ENCODE results near the gene ARMC5. TPM values are rescaled to one million over a fixed set of nuclear protein-coding genes. Genes with fewer than 3 reads are reported as not detected.

ARMC5 gene
- total RNA-seq: 10 to 100 TPM in 1 of 4 donors, 1 to 10 TPM in 3; 6.6 to 11.6 (median 9.1) TPM

GRCh38 chr16:31458844-31459686 lies at the start of gene ARMC5:
ARMC5 (plus strand) TSS chr16:31459501; CDS start chr16:31459525, 24 bp downstream.
- DNase-seq (ENCODE audit: low spot score in 2 of 2): peak; percentile 89 to 94
- Histone ChIP-seq H3K27me3 (no peaks in the 10 kb centered on the region), H3K36me3 (peaks cover 0 to 33% (median 0%) of the 10 kb centered on the region in 3 donors), H3K4me3 (peak within 1 kb of the TSS; percentile 75 to 97 (median 86)), H3K27ac (peak within 1 kb of the TSS; percentile 97 to 100 (median 100)), H3K4me1 (peaks cover 0 to 58% (median 28%) of the 10 kb centered on the region in 4 donors), H3K9me3 (no peaks in the 10 kb centered on the region)
- WGBS, 2 donors: 0% methylated on average over 47 to 55 of the region's 91 CpGs
- TF ChIP-seq POLR2A (IDR thresholded peaks at IDR 0.05): peak; percentile 14 to 75
- TF ChIP-seq EP300 (IDR thresholded peaks at IDR 0.05): peak; percentile 81 to 94
- peak; percentile 26 to 86 (median 70) for TF ChIP-seq CTCF (IDR thresholded peaks at IDR 0.05)

GRCh38 chr16:31410082-31410481 lies 49.2 kb upstream of the ARMC5 start:
- Histone ChIP-seq H3K36me3 (no peaks in the 10 kb centered on the region), H3K4me1 (no peaks in the 10 kb centered on the region), H3K4me3 (no peak overlapping the region), H3K27me3 (no peaks in the 10 kb centered on the region), H3K9me3 (no peaks in the 10 kb centered on the region), H3K27ac (no peak overlapping the region)
- no peak for TF ChIP-seq EP300 (IDR thresholded peaks at IDR 0.05)
- TF ChIP-seq CTCF (IDR thresholded peaks at IDR 0.05): no peak
- no peak for DNase-seq (ENCODE audit: low spot score in 2 of 2)
- 69 to 75% methylated on average over 9 of the region's 9 CpGs for WGBS, 2 donors

GRCh38 chr16:31411024-31411844 lies 48.1 kb upstream of the ARMC5 start:
- no peak for DNase-seq (ENCODE audit: low spot score in 2 of 2)
- no peaks in the 10 kb centered on the region for H3K4me1 ChIP-seq
- no peaks in the 10 kb centered on the region for H3K27me3 ChIP-seq
- no peak for TF ChIP-seq POLR2A (IDR thresholded peaks at IDR 0.05)
- TF ChIP-seq EP300 (IDR thresholded peaks at IDR 0.05): no peak
- no peak for TF ChIP-seq CTCF (IDR thresholded peaks at IDR 0.05)
- no peak overlapping the region for H3K27ac ChIP-seq
- no peak overlapping the region for H3K4me3 ChIP-seq
- no peaks in the 10 kb centered on the region for H3K36me3 ChIP-seq
- H3K9me3 ChIP-seq: no peaks in the 10 kb centered on the region
- WGBS, 2 donors: 72 to 75% methylated on average over 22 of the region's 22 CpGs

GRCh38 chr16:31412750-31413149 lies 46.6 kb upstream of the ARMC5 start:
- H3K36me3 ChIP-seq: no peaks in the 10 kb centered on the region
- TF ChIP-seq CTCF (IDR thresholded peaks at IDR 0.05): no peak
- TF ChIP-seq POLR2A (IDR thresholded peaks at IDR 0.05): no peak
- no peak for TF ChIP-seq EP300 (IDR thresholded peaks at IDR 0.05)
- peaks cover 0 to 4% (median 0%) of the 10 kb centered on the region in 4 donors for H3K9me3 ChIP-seq
- no peak for DNase-seq (ENCODE audit: low spot score in 2 of 2)
- no peak overlapping the region for H3K4me3 ChIP-seq
- WGBS, 2 donors: 84 to 87% methylated on average over 10 of the region's 10 CpGs
- H3K27me3 ChIP-seq: no peaks in the 10 kb centered on the region
- H3K4me1 ChIP-seq: no peaks in the 10 kb centered on the region
- no peak overlapping the region for H3K27ac ChIP-seq
